H1 (cell line): ENCODE results near the gene ZNF609. TPM values are rescaled to one million over a fixed set of nuclear protein-coding genes. Genes with fewer than 3 reads are reported as not detected.

ENCODE experiments used
- CTCF ChIA-PET: fragments of 300-600 bp; sonication (Branson Sonifier 250); formaldehyde crosslinking; loops from one replicate; lab custom pipeline; 2021; ENCODE audit not compliant: partially characterized antibody; lab: Charles Lee
- POLR2A ChIA-PET: fragments of 300-600 bp; sonication (Branson Sonifier 250); formaldehyde crosslinking; loops from one replicate; lab custom pipeline; 2021; ENCODE audit warnings: inconsistent platforms; ENCODE audit not compliant: partially characterized antibody; lab: Charles Lee
- DNase-seq, 2 experiments: peaks; one replicate each; pipeline versions ENCODE4 v3.0.0 to v3.0.0-alpha.2; 2010 to 2022; ENCODE audit warnings: low spot score in 2 of 2, low read depth in 1 of 2, mixed read lengths in 1 of 2
- FAIRE-seq: peaks from 2 replicates; lab custom pipeline; 2011; peaks lifted over from hg19 to GRCh38; lab: Jason Lieb, UNC
- H2AFZ ChIP-seq: 2 replicates; pipeline ENCODE4 v1.8.1; 2012; ENCODE audit warnings: low read length, inconsistent platforms
- H2AK5ac ChIP-seq: 2 replicates; pipeline ENCODE4 v1.6.1; 2013; ENCODE audit warnings: low read depth, low read length
- H2BK120ac ChIP-seq: replicated peaks from 2 replicates; pipeline ENCODE3; 2013; ENCODE audit warnings: low read depth, low read length, inconsistent platforms
- H2BK12ac ChIP-seq: 2 replicates; pipeline ENCODE4 v1.6.1; 2013; ENCODE audit warnings: low read depth, low read length
- H2BK15ac ChIP-seq: 2 replicates; pipeline ENCODE4 v1.6.1; 2013; ENCODE audit warnings: low read length
- H2BK20ac ChIP-seq: 2 replicates; pipeline ENCODE4 v1.6.1; 2013; ENCODE audit warnings: low read length
- H2BK5ac ChIP-seq: 2 replicates; pipeline ENCODE4 v1.6.1; 2013; ENCODE audit warnings: low read depth, low read length
- H3K14ac ChIP-seq: 2 replicates; pipeline ENCODE4 v1.6.1; 2013; ENCODE audit warnings: inconsistent platforms; ENCODE audit not compliant: insufficient read length
- H3K18ac ChIP-seq: 2 replicates; pipeline ENCODE4 v1.6.1; 2013; ENCODE audit warnings: low read length; ENCODE audit errors: extremely low read depth
- H3K23ac ChIP-seq: 2 replicates; pipeline ENCODE4 v1.6.1; 2013; ENCODE audit warnings: inconsistent platforms; ENCODE audit not compliant: insufficient read length
- H3K23me2 ChIP-seq: 2 replicates; pipeline ENCODE4 v1.6.1; 2013; ENCODE audit warnings: low read depth, low read length
- H3K27ac ChIP-seq: 2 replicates; pipeline ENCODE4 v1.6.1; 2011; ENCODE audit warnings: low read depth, low read length, inconsistent platforms
- H3K27me3 ChIP-seq, 4 experiments: replicated peaks in 1 of 4; 1 replicate in 1 of 4; 2 replicates in 3 of 4; pipeline versions ENCODE4 v1.6.1 to v1.8.1; 2011 to 2013; ENCODE audit warnings: low read length in 3 of 4, mild to moderate bottlenecking in 3 of 4, inconsistent platforms in 2 of 4, mixed read lengths in 2 of 4, moderate library complexity in 1 of 4; ENCODE audit not compliant: control insufficient read depth in 3 of 4, insufficient read depth in 3 of 4; ENCODE audit errors: extremely low read depth in 1 of 4
- H3K36me3 ChIP-seq, 4 experiments: 2 replicates each; pipeline versions ENCODE4 v1.6.1 to v1.8.1; 2011 to 2013; ENCODE audit warnings: mild to moderate bottlenecking in 4 of 4, low read length in 3 of 4, moderate library complexity in 2 of 4, control low read depth in 1 of 4, inconsistent platforms in 1 of 4; ENCODE audit not compliant: insufficient read depth in 4 of 4, control insufficient read depth in 2 of 4
- H3K4ac ChIP-seq: replicated peaks from 2 replicates; pipeline ENCODE3; 2013; ENCODE audit warnings: low read length, low read depth, mixed read lengths, inconsistent platforms; ENCODE audit not compliant: insufficient read length
- H3K4me1 ChIP-seq, 4 experiments: replicated peaks in 1 of 4; 1 replicate in 1 of 4; 2 replicates in 3 of 4; pipeline versions ENCODE4 v1.6.1 to v1.8.1; 2011 to 2013; ENCODE audit warnings: low read length in 3 of 4, inconsistent platforms in 2 of 4, mixed read lengths in 1 of 4; ENCODE audit not compliant: insufficient read depth in 4 of 4, control insufficient read depth in 3 of 4
- H3K4me2 ChIP-seq, 2 experiments: 2 replicates each; pipeline versions ENCODE4 v1.6.1 to v1.8.1; 2011 to 2013; ENCODE audit warnings: low read depth in 2 of 2, low read length in 2 of 2, control low read depth in 1 of 2, inconsistent platforms in 1 of 2, mild to moderate bottlenecking in 1 of 2; ENCODE audit not compliant: insufficient read depth in 1 of 2
- H3K4me3 ChIP-seq, 4 experiments: fragments of 200-600, 300-600 bp in 1 of 4; sonication (generic), shearing (Covaris generic), sonication (Bioruptor Twin) in 1 of 4; 2 replicates each; pipeline versions ENCODE4 v1.5.1 to v1.8.1; 2011 to 2016; ENCODE audit warnings: low read length in 4 of 4, low read depth in 3 of 4, control low read depth in 2 of 4, inconsistent platforms in 2 of 4, mild to moderate bottlenecking in 2 of 4, mixed read lengths in 1 of 4, moderate library complexity in 1 of 4; ENCODE audit not compliant: insufficient read depth in 2 of 4; ENCODE audit errors: extremely low read depth in 1 of 4
- H3K56ac ChIP-seq: replicated peaks from 2 replicates; pipeline ENCODE3; 2013; ENCODE audit warnings: low read depth, mild to moderate bottlenecking, mixed read lengths, low read length, inconsistent platforms; ENCODE audit not compliant: insufficient read length
- H3K79me1 ChIP-seq: 2 replicates; pipeline ENCODE4 v1.6.1; 2013; ENCODE audit warnings: low read depth, low read length, control low read depth
- H3K79me2 ChIP-seq, 2 experiments: 2 replicates each; pipeline versions ENCODE4 v1.6.1 to v1.8.1; 2012 to 2013; ENCODE audit warnings: low read length in 2 of 2, mild to moderate bottlenecking in 2 of 2, inconsistent platforms in 1 of 2; ENCODE audit not compliant: insufficient read depth in 2 of 2, control insufficient read depth in 1 of 2
- H3K9ac ChIP-seq, 4 experiments: replicated peaks in 1 of 4; 1 replicate in 1 of 4; 2 replicates in 3 of 4; pipeline versions ENCODE4 v1.6.1 to v1.8.1; 2011 to 2013; ENCODE audit warnings: low read depth in 3 of 4, low read length in 3 of 4, control low read depth in 2 of 4, mild to moderate bottlenecking in 2 of 4, moderate library complexity in 2 of 4, inconsistent platforms in 1 of 4; ENCODE audit errors: extremely low read depth in 1 of 4
- H3K9me3 ChIP-seq, 2 experiments: 2 replicates each; pipeline versions ENCODE4 v1.6.1 to v1.8.1; 2012 to 2013; ENCODE audit warnings: mild to moderate bottlenecking in 2 of 2, moderate library complexity in 2 of 2, control low read depth in 1 of 2, inconsistent platforms in 1 of 2, low read depth in 1 of 2, low read length in 1 of 2, mixed read lengths in 1 of 2; ENCODE audit not compliant: insufficient read depth in 2 of 2
- H4K20me1 ChIP-seq, 2 experiments: replicated peaks in 1 of 2; 2 replicates each; pipeline versions ENCODE3 to v1.8.1; 2011 to 2013; ENCODE audit warnings: inconsistent platforms in 2 of 2, low read length in 2 of 2, mild to moderate bottlenecking in 1 of 2; ENCODE audit not compliant: insufficient read depth in 2 of 2, control insufficient read depth in 1 of 2
- H4K5ac ChIP-seq: 2 replicates; pipeline ENCODE4 v1.6.1; 2013; ENCODE audit warnings: low read length, low read depth, mixed read lengths, inconsistent platforms; ENCODE audit not compliant: insufficient read length
- H4K8ac ChIP-seq: 2 replicates; pipeline ENCODE4 v1.8.0; 2013; ENCODE audit warnings: mild to moderate bottlenecking, moderate library complexity, low read length, inconsistent platforms; ENCODE audit not compliant: insufficient read depth; ENCODE audit errors: extremely low read depth
- H4K91ac ChIP-seq: replicated peaks from 2 replicates; pipeline ENCODE3; 2013; ENCODE audit warnings: low read length, mixed read lengths, inconsistent platforms; ENCODE audit not compliant: insufficient read length
- EP300 ChIP-seq, 2 experiments: IDR thresholded peaks; 1 replicate in 1 of 2; 2 replicates in 1 of 2; pipeline ENCODE4 v1.6.1; 2011 to 2012; ENCODE audit warnings: low read depth in 2 of 2, low read length in 2 of 2, mild to moderate bottlenecking in 2 of 2, borderline replicate concordance in 1 of 2, inconsistent platforms in 1 of 2, moderate library complexity in 1 of 2
- RAD21 ChIP-seq, 2 experiments: IDR thresholded peaks in 1 of 2; conservative IDR thresholded peaks in 1 of 2; 2 replicates each; pipeline ENCODE4 v1.6.1; 2011; ENCODE audit warnings: low read depth in 2 of 2, low read length in 2 of 2, improper control_type of control experiment in 1 of 2, inconsistent platforms in 1 of 2, mild to moderate bottlenecking in 1 of 2, moderate library complexity in 1 of 2
- WGBS, 2 experiments: shearing (Covaris generic) in 1 of 2; methylation state at CpG; one replicate each; pipeline versions ENCODE4 v1.1.6 to v1.1.7; 2013 to 2015; ENCODE audit warnings: low lambda C conversion rate in 2 of 2, mixed read lengths in 2 of 2, inconsistent platforms in 1 of 2, low coverage in 1 of 2, missing lambda C conversion rate in 1 of 2; ENCODE audit not compliant: insufficient replicate concordance in 2 of 2, insufficient coverage in 1 of 2, insufficient read length in 1 of 2; ENCODE audit errors: extremely low coverage in 1 of 2, missing lambda C conversion rate in 1 of 2; 5-methylcytosine and 5-hydroxymethylcytosine counted together
- polyA plus RNA-seq, 7 experiments: library from polyadenylated mRNA; depleted of rRNA in 3 of 7; stranded (reverse) in 5 of 7; unstranded in 2 of 7; fragments of >200 nt in 5 of 7; fragments of 200-250 nt in 2 of 7; gene quantifications; 1 replicate in 5 of 7; 2 replicates in 1 of 7; 4 replicates in 1 of 7; pipeline versions ENCODE4 v1.2.1 to v1.2.3, GENCODE V29; 2011 to 2013; ENCODE audit warnings: missing spikeins in 2 of 7, mixed read lengths in 2 of 7
- total RNA-seq: library from RNA; stranded (reverse); fragmentation: NEBNext Ultra II Directional; extraction: Animal tissue kit (Norgen Biotek cat#: 25700); gene quantifications from 2 replicates; pipeline ENCODE4 v1.2.1, GENCODE V29; 2021

ZNF609 gene
- total and polyA plus RNA-seq, 2 of the 8 experiments (the other 6 are each of a cell fraction or from before 2014, with no cell fraction given): 15.5 to 47.8 TPM

- Histone ChIP-seq H2BK120ac (no peak overlapping the region), H2AK5ac (no peak overlapping the region), H3K4me3 (no peak overlapping the region), H2BK12ac (no peak overlapping the region), H3K9me3 (no peaks in the 10 kb centered on the region), H3K27ac (no peak overlapping the region), H3K4me1 (peaks cover 3 to 5% (median 3%) of the 10 kb centered on the region in 4 experiments; a peak in 4 of 7 replicates), H3K14ac (no peak overlapping the region), H3K18ac (no peak overlapping the region), H4K5ac (no peak overlapping the region), H2BK5ac (no peak overlapping the region), H3K4ac (no peak overlapping the region), H4K91ac (no peak overlapping the region), H2BK20ac (no peak overlapping the region), H3K4me2 (no peak overlapping the region), H3K27me3 (no peaks in the 10 kb centered on the region), H2BK15ac (no peak overlapping the region), H3K9ac (no peak overlapping the region), H3K36me3 (no peaks in the 10 kb centered on the region), H3K23me2 (no peaks in the 10 kb centered on the region), H3K23ac (no peak overlapping the region), H3K56ac (no peak overlapping the region), H3K79me2 (peaks cover 0 to 14% of the 10 kb centered on the region in 2 experiments; a peak in 1 of 4 replicates), H2AFZ (no peak overlapping the region), H4K20me1 (peaks cover 0 to 2% of the 10 kb centered on the region in 2 experiments), H3K79me1 (no peaks in the 10 kb centered on the region), H4K8ac (no peak overlapping the region)
- FAIRE-seq (no peak), DNase-seq (no peak)
- CTCF ChIA-PET: interaction anchor here (0.6 to 2.1 kb wide), 23 partner anchors 9 to 235 kb away, joined by 3 to 15 read pairs (median 4); no protein-coding TSS in a partner anchor
- POLR2A ChIA-PET: interaction anchor here (0.6 to 3.8 kb wide), 2 partner anchors 18 to 48 kb away, joined by 3 to 25 read pairs; no protein-coding TSS in a partner anchor
- 83% methylated on average over 3 of the region's 3 CpGs; no CpG with 5 or more reads in 1 of the 2 experiments for WGBS, 2 experiments
- no peak for TF ChIP-seq EP300 (IDR thresholded peaks at IDR 0.05; ENCODE audit: borderline replicate concordance in 1 of 2, low read depth in 2 of 2, low read length in 2 of 2)
- TF ChIP-seq RAD21 (IDR thresholded peaks at IDR 0.05 in 1 of 2, conservative IDR thresholded peaks at IDR 0.05 in 1 of 2; ENCODE audit: low read depth in 2 of 2, low read length in 2 of 2): peak in 1 of 2 experiments; percentile 29; a peak in 2 of 4 replicates
These were observed 193.4 kb downstream of the ZNF609 start for GRCh38 chr15:64653757-64654156.
